ENCODE results near the gene MYO1E. TPM values are rescaled to one million over a fixed set of nuclear protein-coding genes. Genes with fewer than 3 reads are reported as not detected.
"Not testable (repeated sequence)": the region's sequence is repeated elsewhere in the genome, so short reads cannot be mapped to it uniquely, and the experiment has no call there.

Gene MYO1E
- total RNA-seq, 1 donor from 2014 or later, result 192 TPM

GRCh38 chr15:59137566-59137965 is 235.1 kb downstream of the MYO1E start:
- Mint-ChIP-seq H3K4me3 (ENCODE audit: unreplicated experiment) (no peak overlapping the region), H3K4me1 (ENCODE audit: low read depth) (no peaks in the 10 kb centered on the region), H3K36me3 (ENCODE audit: low read depth) (peaks cover 47% of the 10 kb centered on the region), H3K9me3 (ENCODE audit: low read depth) (no peaks in the 10 kb centered on the region), H3K27ac (ENCODE audit: unreplicated experiment) (no peak overlapping the region), H3K27me3 (ENCODE audit: low read depth) (no peaks in the 10 kb centered on the region)
- DNase-seq (ENCODE audit: low spot score), result no peak
- TF ChIP-seq, protein P1, sequence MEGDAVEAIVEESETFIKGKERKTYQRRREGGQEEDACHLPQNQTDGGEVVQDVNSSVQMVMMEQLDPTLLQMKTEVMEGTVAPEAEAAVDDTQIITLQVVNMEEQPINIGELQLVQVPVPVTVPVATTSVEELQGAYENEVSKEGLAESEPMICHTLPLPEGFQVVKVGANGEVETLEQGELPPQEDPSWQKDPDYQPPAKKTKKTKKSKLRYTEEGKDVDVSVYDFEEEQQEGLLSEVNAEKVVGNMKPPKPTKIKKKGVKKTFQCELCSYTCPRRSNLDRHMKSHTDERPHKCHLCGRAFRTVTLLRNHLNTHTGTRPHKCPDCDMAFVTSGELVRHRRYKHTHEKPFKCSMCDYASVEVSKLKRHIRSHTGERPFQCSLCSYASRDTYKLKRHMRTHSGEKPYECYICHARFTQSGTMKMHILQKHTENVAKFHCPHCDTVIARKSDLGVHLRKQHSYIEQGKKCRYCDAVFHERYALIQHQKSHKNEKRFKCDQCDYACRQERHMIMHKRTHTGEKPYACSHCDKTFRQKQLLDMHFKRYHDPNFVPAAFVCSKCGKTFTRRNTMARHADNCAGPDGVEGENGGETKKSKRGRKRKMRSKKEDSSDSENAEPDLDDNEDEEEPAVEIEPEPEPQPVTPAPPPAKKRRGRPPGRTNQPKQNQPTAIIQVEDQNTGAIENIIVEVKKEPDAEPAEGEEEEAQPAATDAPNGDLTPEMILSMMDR (IDR thresholded peaks at IDR 0.05), result no peak

DNA sequence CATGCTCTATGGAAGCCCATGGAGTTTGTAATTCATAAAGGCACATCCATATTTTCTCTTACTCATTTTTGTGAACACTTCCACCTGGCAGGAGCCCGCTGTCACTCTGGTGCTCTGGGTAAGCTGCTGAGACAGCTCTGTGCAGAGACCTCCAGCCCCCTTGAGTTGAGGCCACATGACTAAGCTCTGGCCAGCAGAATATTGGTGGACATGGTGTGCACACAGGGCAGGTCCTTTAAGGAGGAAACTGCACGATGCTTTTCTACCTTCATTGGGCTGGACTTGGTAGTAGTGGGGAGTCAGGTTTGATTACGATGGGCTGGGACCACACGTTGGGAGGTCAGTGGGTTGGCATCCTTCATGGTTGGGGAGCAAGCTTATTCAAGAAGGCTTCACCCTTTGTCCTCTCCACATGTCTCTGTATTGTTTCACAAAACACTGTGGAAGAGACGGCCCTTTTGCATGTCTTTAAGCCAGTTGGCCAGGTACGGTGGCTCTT is 238.7 kb downstream of the MYO1E start:
- H3K27me3 Mint-ChIP-seq (ENCODE audit: low read depth), result no peaks in the 10 kb centered on the region
- TF ChIP-seq, protein P1 (IDR thresholded peaks at IDR 0.05), result no peak
- no peak overlapping the region for H3K27ac Mint-ChIP-seq (ENCODE audit: unreplicated experiment)
- no peak overlapping the region for H3K4me3 Mint-ChIP-seq (ENCODE audit: unreplicated experiment)
- DNase-seq (ENCODE audit: low spot score), result no peak
- peaks cover 16% of the 10 kb centered on the region for H3K9me3 Mint-ChIP-seq (ENCODE audit: low read depth)
- H3K4me1 Mint-ChIP-seq (ENCODE audit: low read depth), result no peaks in the 10 kb centered on the region
- peaks cover 66% of the 10 kb centered on the region for H3K36me3 Mint-ChIP-seq (ENCODE audit: low read depth)

DNA sequence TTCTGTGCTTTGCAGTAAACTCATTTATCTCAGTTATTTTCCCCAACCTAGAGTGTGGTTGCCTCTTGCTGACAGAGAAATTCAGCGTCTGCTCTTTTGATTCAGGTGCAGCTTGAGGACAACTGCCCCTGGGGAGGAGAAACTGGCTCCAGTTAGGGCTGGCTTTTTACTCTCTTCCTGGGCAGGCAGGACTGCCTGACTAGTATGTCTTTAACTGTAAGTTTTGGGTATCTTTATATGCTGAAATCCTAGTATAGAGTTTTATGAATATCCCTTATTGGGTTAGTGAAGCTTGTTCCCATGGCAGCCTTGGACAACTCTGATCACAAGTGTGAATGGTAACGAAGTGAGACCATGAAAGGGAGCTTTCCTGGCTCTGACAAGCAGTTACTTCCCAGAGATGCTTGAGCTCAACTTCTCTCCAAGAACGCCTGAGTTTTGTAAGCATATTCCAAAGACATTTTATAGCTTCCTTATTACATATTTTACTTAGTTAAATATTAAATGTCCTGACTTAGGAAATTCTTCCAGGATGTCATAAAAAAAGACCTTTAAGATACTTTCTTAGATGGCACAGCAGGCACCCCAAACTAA is 240.6 kb downstream of the MYO1E start:
- no peaks in the 10 kb centered on the region for H3K4me1 Mint-ChIP-seq (ENCODE audit: low read depth)
- no peak for DNase-seq (ENCODE audit: low spot score)
- peaks cover 67% of the 10 kb centered on the region for H3K36me3 Mint-ChIP-seq (ENCODE audit: low read depth)
- TF ChIP-seq, protein P1 (IDR thresholded peaks at IDR 0.05), result no peak
- H3K27me3 Mint-ChIP-seq (ENCODE audit: low read depth), result no peaks in the 10 kb centered on the region
- H3K27ac Mint-ChIP-seq (ENCODE audit: unreplicated experiment), result no peak overlapping the region
- H3K4me3 Mint-ChIP-seq (ENCODE audit: unreplicated experiment), result no peak overlapping the region
- peaks cover 35% of the 10 kb centered on the region for H3K9me3 Mint-ChIP-seq (ENCODE audit: low read depth)

GRCh38 chr15:59131456-59131855 is 241.2 kb downstream of the MYO1E start:
- H3K4me3 Mint-ChIP-seq (ENCODE audit: unreplicated experiment), result no peak overlapping the region
- H3K9me3 Mint-ChIP-seq (ENCODE audit: low read depth), result peaks cover 38% of the 10 kb centered on the region
- no peak overlapping the region for H3K27ac Mint-ChIP-seq (ENCODE audit: unreplicated experiment)
- no peak for DNase-seq (ENCODE audit: low spot score)
- TF ChIP-seq, protein P1 (IDR thresholded peaks at IDR 0.05), result no peak
- peaks cover 65% of the 10 kb centered on the region for H3K36me3 Mint-ChIP-seq (ENCODE audit: low read depth)
- H3K4me1 Mint-ChIP-seq (ENCODE audit: low read depth), result no peaks in the 10 kb centered on the region
- H3K27me3 Mint-ChIP-seq (ENCODE audit: low read depth), result no peaks in the 10 kb centered on the region

GRCh38 chr15:59127255-59127654 is 245.4 kb downstream of the MYO1E start:
- not testable (repeated sequence) for H3K27ac Mint-ChIP-seq (ENCODE audit: unreplicated experiment); H3K27me3 Mint-ChIP-seq (ENCODE audit: low read depth); H3K4me3 Mint-ChIP-seq (ENCODE audit: unreplicated experiment); DNase-seq (ENCODE audit: low spot score); H3K4me1 Mint-ChIP-seq (ENCODE audit: low read depth)
- H3K36me3 Mint-ChIP-seq (ENCODE audit: low read depth), result peaks cover 46% of the 10 kb centered on the region
- peaks cover 43% of the 10 kb centered on the region for H3K9me3 Mint-ChIP-seq (ENCODE audit: low read depth)

GRCh38 chr15:59125683-59126082 is 247.0 kb downstream of the MYO1E start:
- not testable (repeated sequence) for H3K4me1 Mint-ChIP-seq (ENCODE audit: low read depth); DNase-seq (ENCODE audit: low spot score); H3K27ac Mint-ChIP-seq (ENCODE audit: unreplicated experiment); H3K4me3 Mint-ChIP-seq (ENCODE audit: unreplicated experiment); H3K27me3 Mint-ChIP-seq (ENCODE audit: low read depth)
- H3K36me3 Mint-ChIP-seq (ENCODE audit: low read depth), result peaks cover 41% of the 10 kb centered on the region
- peaks cover 41% of the 10 kb centered on the region for H3K9me3 Mint-ChIP-seq (ENCODE audit: low read depth)

Data from chondrocyte (in vitro differentiated cells).